Measurements from ENCODE around the gene CABP7.

- no peak for TF ChIP-seq CTCF (conservative IDR thresholded peaks at IDR 0.05; ENCODE audit: low read depth in 2 of 2)
- TF ChIP-seq EZH2 (IDR thresholded peaks at IDR 0.05; ENCODE audit: low read depth, unreplicated experiment): no peak
- TF ChIP-seq REST (IDR thresholded peaks at IDR 0.05; ENCODE audit: unreplicated experiment): no peak
- TF ChIP-seq ZNF114 (CRISPR knock-in tag; IDR thresholded peaks at IDR 0.05): no peak
- no peak for TF ChIP-seq CREB1 (CRISPR knock-in tag; IDR thresholded peaks at IDR 0.05; ENCODE audit: low read depth)
- TF ChIP-seq EZH2phosphoT487 (IDR thresholded peaks at IDR 0.05; ENCODE audit: unreplicated experiment): no peak
- no peak for TF ChIP-seq POLR2AphosphoS5 (IDR thresholded peaks at IDR 0.05; ENCODE audit: low read depth)
- TF ChIP-seq ZNF331 (CRISPR knock-in tag; IDR thresholded peaks at IDR 0.05; ENCODE audit: low read depth): no peak
- TF ChIP-seq ZNF462 (CRISPR knock-in tag; IDR thresholded peaks at IDR 0.05): no peak
- TF ChIP-seq ETS1 (IDR thresholded peaks at IDR 0.05): no peak
- TF ChIP-seq JUNB (IDR thresholded peaks at IDR 0.05; ENCODE audit: unreplicated experiment): no peak
- TF ChIP-seq STAT1 (IDR thresholded peaks at IDR 0.05; ENCODE audit: unreplicated experiment): no peak
Observed at GRCh38 chr22:29762263-29762662, 42.5 kb downstream of the CABP7 start.
